ENCODE data around the gene STX1B.

Gene STX1B

DNA sequence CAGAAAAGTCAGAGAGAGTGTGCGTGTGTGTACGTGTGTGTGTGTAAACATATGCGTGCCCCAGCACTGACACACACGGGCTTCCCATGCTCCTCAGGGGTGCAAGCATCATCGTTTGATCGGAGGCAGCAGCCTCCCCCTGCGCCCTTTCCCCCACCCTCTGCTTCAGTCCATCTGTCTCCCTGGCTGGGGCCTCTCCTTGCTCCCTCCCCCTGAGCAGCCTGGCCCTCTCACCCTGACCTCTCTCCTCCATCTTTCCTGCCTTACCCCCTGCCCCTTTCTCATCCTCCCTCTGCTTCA, 4.4 kb downstream of the STX1B start:
- Mint-ChIP-seq H3K9me3 (no peaks in the 10 kb centered on the region), H3K4me3 (no peak overlapping the region), H3K36me3 (ENCODE audit: low read depth) (no peaks in the 10 kb centered on the region), H3K4me1 (ENCODE audit: low read depth) (peaks cover 8% of the 10 kb centered on the region), H3K27me3 (peaks cover under 1% of the 10 kb centered on the region), H3K27ac (no peak overlapping the region)
- DNase-seq: no peak

- H3K4me3 Mint-ChIP-seq: no peak overlapping the region
- no peaks in the 10 kb centered on the region for H3K27me3 Mint-ChIP-seq
- H3K36me3 Mint-ChIP-seq (ENCODE audit: low read depth): no peaks in the 10 kb centered on the region
- H3K4me1 Mint-ChIP-seq (ENCODE audit: low read depth): peaks cover 5% of the 10 kb centered on the region
- no peaks in the 10 kb centered on the region for H3K9me3 Mint-ChIP-seq
- H3K27ac Mint-ChIP-seq: no peak overlapping the region
- DNase-seq: no peak
These were observed 4.9 kb downstream of the STX1B start for GRCh38 chr16:31005350-31006085.

DNA sequence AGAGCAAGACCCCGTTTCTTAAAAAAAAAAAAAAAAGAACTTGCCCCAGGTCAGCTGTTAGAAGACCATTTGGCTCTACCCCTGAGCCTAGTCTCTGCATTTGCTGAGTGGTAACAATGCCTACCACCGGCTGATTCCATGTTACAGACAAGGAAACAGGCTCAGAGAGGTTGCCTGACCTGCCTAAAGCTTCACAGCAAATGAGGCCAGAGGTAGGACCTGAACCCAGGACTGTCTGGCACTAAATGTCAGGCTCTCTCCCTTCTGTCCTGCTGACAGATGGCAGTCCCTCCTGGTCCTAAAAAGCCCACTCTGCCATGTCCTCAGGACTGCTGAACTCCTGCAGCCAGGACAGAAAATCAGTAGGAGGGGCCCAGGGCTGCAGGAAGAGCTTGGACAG, 5.8 kb downstream of the STX1B start:
- H3K36me3 Mint-ChIP-seq (ENCODE audit: low read depth): no peaks in the 10 kb centered on the region
- no peak overlapping the region for H3K27ac Mint-ChIP-seq
- no peaks in the 10 kb centered on the region for H3K27me3 Mint-ChIP-seq
- no peaks in the 10 kb centered on the region for H3K9me3 Mint-ChIP-seq
- no peak for DNase-seq
- no peak overlapping the region for H3K4me3 Mint-ChIP-seq
- peaks cover under 1% of the 10 kb centered on the region for H3K4me1 Mint-ChIP-seq (ENCODE audit: low read depth)

DNA sequence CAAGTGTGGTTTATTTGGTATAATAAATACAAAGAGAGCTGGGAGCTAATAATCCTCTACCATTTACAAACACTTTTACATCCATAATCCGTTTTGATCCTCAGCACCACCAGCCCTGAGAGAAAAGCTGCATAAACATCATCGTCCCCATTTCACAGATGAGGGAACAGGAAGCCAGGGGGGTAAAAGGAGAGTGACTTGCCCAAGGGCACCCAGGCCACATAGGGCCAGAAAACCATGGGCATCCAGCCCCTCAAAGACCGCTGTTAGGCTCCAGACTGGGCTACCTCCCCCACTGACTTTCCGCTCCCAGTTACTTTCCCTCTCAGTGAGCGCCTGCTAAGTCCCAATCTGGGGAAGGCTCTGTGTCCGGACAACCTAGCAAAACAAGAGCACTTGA, 6.7 kb downstream of the STX1B start:
- no peaks in the 10 kb centered on the region for H3K4me1 Mint-ChIP-seq (ENCODE audit: low read depth)
- H3K9me3 Mint-ChIP-seq: no peaks in the 10 kb centered on the region
- H3K27me3 Mint-ChIP-seq: no peaks in the 10 kb centered on the region
- no peaks in the 10 kb centered on the region for H3K36me3 Mint-ChIP-seq (ENCODE audit: low read depth)
- no peak overlapping the region for H3K4me3 Mint-ChIP-seq
- H3K27ac Mint-ChIP-seq: no peak overlapping the region
- no peak for DNase-seq

GRCh38 chr16:31002862-31003341, 7.5 kb downstream of the STX1B start:
- no peaks in the 10 kb centered on the region for H3K9me3 Mint-ChIP-seq
- H3K4me1 Mint-ChIP-seq (ENCODE audit: low read depth): no peaks in the 10 kb centered on the region

DNA sequence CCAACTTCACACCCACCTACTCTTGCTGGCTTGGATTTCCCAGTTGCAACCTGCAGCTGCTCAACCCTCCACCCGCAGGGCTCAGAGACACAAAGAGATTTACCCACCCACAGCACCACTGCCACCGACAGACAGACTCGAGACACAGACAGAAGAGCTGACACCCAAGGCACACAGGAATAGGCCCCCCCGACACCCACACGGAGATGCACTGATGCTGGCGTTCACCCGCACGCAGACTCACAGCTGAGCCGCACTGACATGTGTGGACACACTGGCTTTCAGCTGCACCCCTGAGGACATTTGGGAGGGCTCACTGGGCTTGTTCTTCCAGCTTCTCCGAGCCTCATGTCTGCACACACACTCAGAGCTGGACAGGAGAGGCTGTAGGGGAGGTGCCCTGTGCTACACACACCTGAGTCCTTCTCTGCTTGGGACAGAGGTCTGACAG, 8.2 kb downstream of the STX1B start:
- Mint-ChIP-seq H3K27ac (no peak overlapping the region), H3K36me3 (ENCODE audit: low read depth) (no peaks in the 10 kb centered on the region), H3K27me3 (no peaks in the 10 kb centered on the region), H3K4me1 (ENCODE audit: low read depth) (peaks cover 3% of the 10 kb centered on the region), H3K4me3 (no peak overlapping the region), H3K9me3 (no peaks in the 10 kb centered on the region)
- no peak for DNase-seq

More at GRCh38 chr16:31002862-31003341, 7.5 kb downstream of the STX1B start:
- Mint-ChIP-seq H3K27ac (no peak overlapping the region), H3K27me3 (no peaks in the 10 kb centered on the region), H3K4me3 (no peak overlapping the region), H3K36me3 (ENCODE audit: low read depth) (no peaks in the 10 kb centered on the region)
- no peak for DNase-seq

DNA sequence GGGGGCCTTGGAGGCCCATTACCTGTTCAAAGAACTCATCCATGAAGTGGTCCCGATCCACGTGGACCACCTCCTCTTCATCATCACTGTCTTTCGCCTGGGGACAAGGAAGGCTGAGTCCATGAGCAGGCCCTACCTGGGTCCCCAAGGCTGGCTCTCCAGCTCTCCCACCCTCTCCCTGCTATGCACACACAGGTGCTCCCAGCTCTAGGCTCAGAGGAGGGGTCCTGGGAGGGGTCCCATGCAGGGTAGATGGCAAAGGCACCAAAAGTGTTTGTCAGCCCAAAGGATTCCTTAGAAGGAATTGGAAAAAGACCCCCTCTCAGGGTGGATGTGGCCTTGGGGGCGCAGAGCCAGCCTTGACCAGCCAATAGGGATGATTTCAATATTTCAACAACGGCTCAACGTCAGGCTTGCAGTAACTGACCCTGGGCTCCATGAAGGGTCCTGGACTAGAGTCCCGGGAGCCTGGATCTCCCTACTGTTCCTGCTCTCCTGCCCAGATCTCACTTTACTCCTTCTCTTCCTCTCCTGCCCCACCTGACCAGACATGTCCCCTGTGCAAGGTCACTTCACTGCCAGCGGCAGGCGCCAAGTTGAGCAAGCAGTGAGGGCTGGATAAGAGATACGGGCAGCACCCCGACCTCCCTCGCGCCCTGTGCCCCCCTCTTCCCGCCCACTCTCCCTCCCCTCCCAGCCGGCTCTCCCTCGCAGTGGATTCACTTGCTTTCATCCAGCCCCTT, 8.8 kb downstream of the STX1B start:
- Mint-ChIP-seq H3K27me3 (no peaks in the 10 kb centered on the region), H3K36me3 (ENCODE audit: low read depth) (no peaks in the 10 kb centered on the region), H3K4me1 (ENCODE audit: low read depth) (peaks cover 7% of the 10 kb centered on the region), H3K4me3 (no peak overlapping the region), H3K9me3 (no peaks in the 10 kb centered on the region), H3K27ac (no peak overlapping the region)
- DNase-seq: no peak

- Mint-ChIP-seq H3K9me3 (no peaks in the 10 kb centered on the region), H3K4me1 (ENCODE audit: low read depth) (peaks cover 12% of the 10 kb centered on the region), H3K27me3 (no peaks in the 10 kb centered on the region), H3K27ac (no peak overlapping the region), H3K4me3 (no peak overlapping the region), H3K36me3 (ENCODE audit: low read depth) (no peaks in the 10 kb centered on the region)
- no peak for DNase-seq
These were observed 9.6 kb downstream of the STX1B start for GRCh38 chr16:31000671-31001382.

DNA sequence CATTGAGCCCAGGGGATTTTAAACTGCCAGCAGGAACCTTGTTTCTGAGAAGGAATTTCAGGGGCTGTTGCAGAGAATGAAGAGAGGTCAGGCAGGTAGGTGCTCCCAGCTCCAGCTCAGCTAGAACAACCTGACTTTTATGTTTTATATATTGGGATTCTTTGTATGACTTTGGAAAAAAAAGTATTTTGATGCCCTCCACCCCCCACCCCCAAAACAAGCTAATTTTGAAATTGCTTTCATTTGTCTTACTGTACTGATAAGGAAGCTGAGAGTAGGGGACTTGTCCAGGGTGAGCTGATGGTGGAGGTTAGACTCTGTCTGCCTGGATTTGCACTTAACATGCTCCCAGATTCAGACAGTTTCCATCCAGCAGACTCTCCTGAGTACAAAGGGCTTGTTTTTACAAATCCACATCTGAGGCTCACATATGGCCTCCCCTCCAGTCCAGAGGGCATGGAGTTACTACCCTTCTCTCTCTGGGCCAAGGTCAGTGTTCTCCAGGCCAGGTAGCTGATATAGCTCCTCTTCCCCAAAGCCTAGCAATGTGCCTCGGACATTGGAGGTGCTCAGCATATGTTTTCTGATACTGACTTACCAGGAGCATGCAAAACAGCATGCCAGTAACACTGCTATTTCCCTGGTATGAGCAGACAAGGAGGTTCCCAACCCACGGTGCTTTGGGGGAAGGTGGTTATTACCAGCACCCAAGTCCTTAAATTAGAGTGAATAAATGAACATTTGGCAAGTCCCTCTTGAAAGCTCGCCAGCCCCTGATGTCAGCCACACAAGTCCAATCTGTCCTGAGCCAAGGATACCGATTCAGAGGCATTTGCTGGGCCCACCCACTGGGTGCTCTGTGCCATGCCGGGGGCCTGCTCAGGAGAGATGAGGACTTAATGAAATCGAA, 11.3 kb downstream of the STX1B start:
- peaks cover 18% of the 10 kb centered on the region for H3K4me1 Mint-ChIP-seq (ENCODE audit: low read depth)
- no peak overlapping the region for H3K27ac Mint-ChIP-seq
- DNase-seq: no peak
- no peak overlapping the region for H3K4me3 Mint-ChIP-seq
- H3K36me3 Mint-ChIP-seq (ENCODE audit: low read depth): no peaks in the 10 kb centered on the region
- H3K27me3 Mint-ChIP-seq: no peaks in the 10 kb centered on the region
- H3K9me3 Mint-ChIP-seq: no peaks in the 10 kb centered on the region

- Mint-ChIP-seq H3K27ac (no peak overlapping the region), H3K9me3 (no peaks in the 10 kb centered on the region), H3K4me1 (ENCODE audit: low read depth) (peaks cover 18% of the 10 kb centered on the region), H3K36me3 (ENCODE audit: low read depth) (no peaks in the 10 kb centered on the region), H3K4me3 (peak overlapping the region; percentile 62), H3K27me3 (no peaks in the 10 kb centered on the region)
- DNase-seq: peak; percentile 44
These were observed 12.4 kb downstream of the STX1B start for GRCh38 chr16:30997725-30998711.

GRCh38 chr16:30996985-30997724, 13.3 kb downstream of the STX1B start:
- DNase-seq: peak; percentile 89
- H3K27ac Mint-ChIP-seq: peak overlapping the region; percentile 66
- peak overlapping the region; percentile 79 for H3K4me3 Mint-ChIP-seq
- no peaks in the 10 kb centered on the region for H3K9me3 Mint-ChIP-seq
- peaks cover 18% of the 10 kb centered on the region for H3K4me1 Mint-ChIP-seq (ENCODE audit: low read depth)
- H3K27me3 Mint-ChIP-seq: no peaks in the 10 kb centered on the region
- H3K36me3 Mint-ChIP-seq (ENCODE audit: low read depth): no peaks in the 10 kb centered on the region

DNA sequence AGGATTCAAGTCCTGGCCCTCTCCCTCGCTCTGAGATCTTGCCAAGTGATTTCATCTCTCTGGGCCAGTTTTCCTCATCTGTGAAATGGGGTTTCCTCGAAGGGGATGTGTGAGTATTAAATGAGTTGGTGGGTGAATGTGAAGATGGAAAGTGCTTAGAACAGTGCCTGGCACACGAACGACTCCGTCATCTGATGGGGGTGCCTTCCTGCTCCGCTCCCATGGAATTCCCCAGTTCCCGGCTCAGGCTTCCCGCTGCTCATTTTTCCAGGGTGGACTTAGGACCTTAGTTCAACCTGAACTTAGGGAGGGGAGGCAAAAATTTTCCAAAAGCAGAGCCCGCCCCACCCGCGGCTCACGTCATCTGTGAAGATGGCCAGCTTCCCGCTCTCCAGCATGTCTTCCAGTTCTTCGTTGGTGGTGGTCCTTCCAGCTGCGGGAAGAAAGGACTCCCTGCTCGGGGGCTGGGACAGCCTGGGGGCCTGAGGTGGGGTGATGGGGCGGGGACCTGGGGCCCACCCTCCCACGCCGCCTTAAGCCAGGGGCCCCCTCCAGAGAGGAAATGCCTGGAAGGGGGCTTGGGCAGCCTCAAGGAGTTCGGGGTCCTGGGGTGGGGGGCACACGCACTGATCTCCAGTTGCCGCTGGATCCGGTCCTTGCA, 14.0 kb downstream of the STX1B start:
- DNase-seq: no peak
- H3K27ac Mint-ChIP-seq: peak overlapping the region; percentile 66
- peaks cover 18% of the 10 kb centered on the region for H3K4me1 Mint-ChIP-seq (ENCODE audit: low read depth)
- H3K27me3 Mint-ChIP-seq: no peaks in the 10 kb centered on the region
- peak overlapping the region; percentile 79 for H3K4me3 Mint-ChIP-seq
- H3K36me3 Mint-ChIP-seq (ENCODE audit: low read depth): no peaks in the 10 kb centered on the region
- no peaks in the 10 kb centered on the region for H3K9me3 Mint-ChIP-seq

All from activated T-cell treated with anti-CD3 and anti-CD28 coated beads, Interleukin-2, amount 50 U/mL, for 24 hours (primary cell).